IPS-20b (cell line): ENCODE data around the gene MAPKAP1.

Experiments used
- H3K27ac ChIP-seq: one replicate; pipeline ENCODE4 v1.5.1; 2013; ENCODE audit warnings: low read length
- H3K27me3 ChIP-seq: 2 replicates; pipeline ENCODE4 v1.6.1; 2013; ENCODE audit warnings: mild to moderate bottlenecking, low read length, inconsistent platforms; ENCODE audit not compliant: insufficient read depth
- H3K36me3 ChIP-seq: 2 replicates; pipeline ENCODE4 v1.6.1; 2013; ENCODE audit warnings: low read depth, mild to moderate bottlenecking, inconsistent platforms, low read length, moderate library complexity; ENCODE audit not compliant: insufficient read depth
- H3K4me1 ChIP-seq: 2 replicates; pipeline ENCODE4 v1.6.1; 2013; ENCODE audit warnings: mild to moderate bottlenecking, control low read depth, inconsistent platforms, low read length, moderate library complexity; ENCODE audit not compliant: insufficient read depth
- H3K4me3 ChIP-seq: 2 replicates; pipeline ENCODE4 v1.5.1; 2013; ENCODE audit warnings: mild to moderate bottlenecking, low read length, inconsistent platforms
- H3K9ac ChIP-seq: 2 replicates; pipeline ENCODE4 v1.6.1; 2013; ENCODE audit warnings: low read depth, mild to moderate bottlenecking, inconsistent platforms, low read length, moderate library complexity
- H3K9me3 ChIP-seq: 2 replicates; pipeline ENCODE4 v1.6.1; 2013; ENCODE audit warnings: mild to moderate bottlenecking, low read depth, low read length, inconsistent platforms; ENCODE audit not compliant: insufficient read depth

The MAPKAP1 gene

GRCh38 chr9:125637241-125637640 is 69.8 kb downstream of the MAPKAP1 start:
- no peaks in the 10 kb centered on the region for H3K9me3 ChIP-seq
- no peak overlapping the region for H3K4me3 ChIP-seq
- H3K27me3 ChIP-seq: no peaks in the 10 kb centered on the region
- no peak overlapping the region for H3K27ac ChIP-seq
- no peaks in the 10 kb centered on the region for H3K36me3 ChIP-seq
- H3K9ac ChIP-seq: no peak overlapping the region
- peaks cover 16% of the 10 kb centered on the region for H3K4me1 ChIP-seq

- Histone ChIP-seq H3K4me3 (no peak overlapping the region), H3K4me1 (peaks cover 16% of the 10 kb centered on the region), H3K27me3 (no peaks in the 10 kb centered on the region), H3K36me3 (no peaks in the 10 kb centered on the region), H3K9me3 (no peaks in the 10 kb centered on the region), H3K9ac (no peak overlapping the region), H3K27ac (no peak overlapping the region)
Observed at GRCh38 chr9:125635888-125636287, 71.1 kb downstream of the MAPKAP1 start.

DNA sequence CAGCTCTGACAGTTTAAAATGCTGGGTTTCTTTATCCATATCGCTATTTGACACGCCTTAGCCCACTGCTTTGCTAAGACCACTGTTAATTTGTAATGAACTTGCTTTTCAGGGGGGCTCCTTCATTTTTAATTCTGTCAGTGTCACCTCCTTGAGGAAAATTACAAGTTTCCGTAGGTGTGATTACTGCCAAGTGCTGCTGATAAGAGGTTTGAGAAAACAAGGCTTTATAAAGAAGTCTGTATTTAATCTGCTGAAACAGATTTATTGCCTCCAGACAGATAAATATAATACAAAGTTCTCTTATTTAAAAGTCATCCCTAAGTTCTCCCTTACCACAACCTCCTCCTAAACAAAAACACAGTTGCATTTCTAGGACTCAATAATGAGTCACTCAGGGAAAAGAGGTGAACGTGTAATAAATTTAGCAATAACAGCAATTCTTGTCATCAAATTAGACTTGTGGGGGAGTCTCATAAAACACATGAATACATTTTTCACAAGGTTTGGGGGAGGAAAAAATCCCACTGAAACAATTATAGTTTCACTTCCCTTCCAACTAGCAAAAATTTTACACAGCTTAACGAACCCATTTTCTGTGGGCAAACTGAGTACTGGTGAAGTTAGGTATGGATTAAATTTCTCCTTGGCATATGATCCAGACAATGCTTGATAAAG is 72.8 kb downstream of the MAPKAP1 start:
- Histone ChIP-seq H3K27ac (no peak overlapping the region), H3K4me3 (no peak overlapping the region), H3K9me3 (no peaks in the 10 kb centered on the region), H3K27me3 (no peaks in the 10 kb centered on the region), H3K36me3 (no peaks in the 10 kb centered on the region), H3K4me1 (peaks cover 16% of the 10 kb centered on the region), H3K9ac (no peak overlapping the region)

DNA sequence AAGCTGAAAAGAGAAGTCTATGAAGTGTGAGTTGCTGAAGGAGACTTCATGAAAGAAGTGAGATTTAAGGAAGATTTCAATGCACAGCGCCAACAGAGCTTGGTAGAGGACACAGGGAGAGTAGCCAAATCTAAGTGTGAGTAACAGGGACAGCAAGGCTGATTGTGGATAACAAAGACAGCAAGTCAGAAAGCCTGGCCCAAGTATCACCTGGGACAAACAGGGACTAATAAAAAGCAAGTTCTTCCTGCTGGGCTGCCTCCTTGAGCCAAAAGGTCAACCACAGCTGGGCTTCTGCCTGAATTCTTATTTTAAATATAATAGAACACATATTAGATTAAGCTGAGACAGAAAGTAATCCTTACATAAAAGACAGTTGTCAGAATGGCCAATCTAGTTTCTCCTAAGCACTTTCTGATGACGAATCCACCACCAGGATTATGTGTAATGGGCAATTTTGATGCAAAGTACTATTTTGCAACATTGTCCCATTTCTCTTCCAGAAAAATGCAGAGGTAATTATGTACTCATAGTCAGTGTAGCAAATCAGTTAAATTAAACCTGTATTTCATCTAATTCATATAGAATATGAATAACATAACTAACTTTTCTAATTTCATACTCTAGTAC is 73.8 kb downstream of the MAPKAP1 start:
- no peaks in the 10 kb centered on the region for H3K9me3 ChIP-seq
- no peak overlapping the region for H3K4me3 ChIP-seq
- peaks cover 16% of the 10 kb centered on the region for H3K4me1 ChIP-seq
- H3K36me3 ChIP-seq: no peaks in the 10 kb centered on the region
- H3K27me3 ChIP-seq: no peaks in the 10 kb centered on the region
- H3K27ac ChIP-seq: no peak overlapping the region
- no peak overlapping the region for H3K9ac ChIP-seq

- Histone ChIP-seq H3K9ac (no peak overlapping the region), H3K27ac (no peak overlapping the region), H3K27me3 (no peaks in the 10 kb centered on the region), H3K36me3 (no peaks in the 10 kb centered on the region), H3K9me3 (no peaks in the 10 kb centered on the region), H3K4me1 (peaks cover 16% of the 10 kb centered on the region), H3K4me3 (no peak overlapping the region)
Observed at GRCh38 chr9:125632321-125633115, 74.5 kb downstream of the MAPKAP1 start.

DNA sequence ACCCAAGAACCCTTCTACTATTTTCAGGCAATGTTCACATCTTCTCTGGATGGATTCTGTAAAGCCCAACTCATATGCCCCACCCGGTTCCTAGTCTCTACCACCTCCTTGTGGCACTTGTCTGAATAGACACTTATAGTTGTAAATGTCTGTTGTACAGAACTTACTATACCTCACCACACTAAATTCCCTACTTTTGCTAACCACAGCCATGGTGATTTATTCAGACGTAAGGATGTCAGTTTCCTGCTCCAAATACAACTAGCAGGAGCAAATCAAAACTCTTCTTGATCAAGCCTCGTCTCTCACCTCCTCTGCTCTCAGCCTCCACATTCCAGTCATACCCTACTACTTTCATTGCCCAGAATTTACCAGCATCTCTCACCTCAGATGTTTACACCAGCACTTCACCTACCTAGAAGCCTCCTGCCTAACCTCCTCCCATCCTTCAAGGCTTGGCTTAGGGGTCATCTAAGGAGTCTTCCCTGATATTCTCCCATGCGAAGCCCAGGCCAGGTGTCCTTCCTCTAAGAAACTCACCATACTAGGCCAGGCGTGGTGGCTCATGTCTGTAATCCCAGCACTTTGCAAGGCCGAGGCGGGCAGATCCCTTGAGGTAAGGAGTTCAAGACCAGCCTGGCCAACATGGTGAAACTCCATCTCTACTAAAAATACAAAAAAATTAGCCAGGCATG is 75.5 kb downstream of the MAPKAP1 start:
- H3K4me1 ChIP-seq: peaks cover 16% of the 10 kb centered on the region
- no peaks in the 10 kb centered on the region for H3K9me3 ChIP-seq
- no peak overlapping the region for H3K4me3 ChIP-seq
- no peak overlapping the region for H3K27ac ChIP-seq
- H3K27me3 ChIP-seq: no peaks in the 10 kb centered on the region
- no peaks in the 10 kb centered on the region for H3K36me3 ChIP-seq
- no peak overlapping the region for H3K9ac ChIP-seq

- H3K9ac ChIP-seq: no peak overlapping the region
- peaks cover 13% of the 10 kb centered on the region for H3K4me1 ChIP-seq
- H3K4me3 ChIP-seq: no peak overlapping the region
- no peaks in the 10 kb centered on the region for H3K36me3 ChIP-seq
- no peaks in the 10 kb centered on the region for H3K27me3 ChIP-seq
- no peaks in the 10 kb centered on the region for H3K9me3 ChIP-seq
- H3K27ac ChIP-seq: no peak overlapping the region
Observed at GRCh38 chr9:125630436-125630835, 76.6 kb downstream of the MAPKAP1 start.

GRCh38 chr9:125629446-125629845 is 77.6 kb downstream of the MAPKAP1 start:
- no peaks in the 10 kb centered on the region for H3K27me3 ChIP-seq
- no peaks in the 10 kb centered on the region for H3K9me3 ChIP-seq
- no peaks in the 10 kb centered on the region for H3K36me3 ChIP-seq
- H3K27ac ChIP-seq: no peak overlapping the region
- H3K9ac ChIP-seq: no peak overlapping the region
- H3K4me3 ChIP-seq: no peak overlapping the region
- H3K4me1 ChIP-seq: peaks cover 12% of the 10 kb centered on the region

DNA sequence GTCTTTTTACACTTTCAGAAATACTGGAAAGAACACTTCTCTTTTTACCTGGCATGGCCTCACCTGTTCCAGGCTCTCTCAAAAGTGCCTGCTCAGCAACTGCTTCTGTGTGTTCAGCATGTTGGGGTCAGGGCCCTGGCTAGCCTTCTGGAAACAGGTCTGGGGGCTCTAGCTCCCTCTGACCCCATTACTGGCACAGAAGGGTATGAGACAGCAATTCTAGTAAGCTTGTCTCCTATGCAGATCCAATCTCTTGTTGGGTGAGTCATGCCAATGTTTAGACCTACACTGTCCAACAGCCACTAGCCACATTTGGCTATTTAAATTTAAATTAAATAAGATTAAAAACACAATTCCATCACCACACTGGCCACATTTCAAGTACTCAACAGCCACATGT is 80.8 kb downstream of the MAPKAP1 start:
- no peak overlapping the region for H3K27ac ChIP-seq
- H3K4me3 ChIP-seq: no peak overlapping the region

GRCh38 chr9:125621170-125621569 is 85.8 kb downstream of the MAPKAP1 start:
- no peak overlapping the region for H3K4me3 ChIP-seq
- no peaks in the 10 kb centered on the region for H3K9me3 ChIP-seq
- H3K36me3 ChIP-seq: no peaks in the 10 kb centered on the region
- no peaks in the 10 kb centered on the region for H3K4me1 ChIP-seq
- H3K9ac ChIP-seq: no peak overlapping the region
- H3K27me3 ChIP-seq: no peaks in the 10 kb centered on the region
- H3K27ac ChIP-seq: no peak overlapping the region

More for the DNA sequence above, 80.8 kb downstream of the MAPKAP1 start:
- H3K9ac ChIP-seq: no peak overlapping the region
- H3K36me3 ChIP-seq: no peaks in the 10 kb centered on the region
- H3K4me1 ChIP-seq: no peaks in the 10 kb centered on the region
- H3K9me3 ChIP-seq: no peaks in the 10 kb centered on the region
- H3K27me3 ChIP-seq: no peaks in the 10 kb centered on the region

- Histone ChIP-seq H3K9me3 (no peaks in the 10 kb centered on the region), H3K36me3 (no peaks in the 10 kb centered on the region), H3K4me3 (no peak overlapping the region), H3K27ac (no peak overlapping the region), H3K4me1 (no peaks in the 10 kb centered on the region), H3K27me3 (no peaks in the 10 kb centered on the region), H3K9ac (no peak overlapping the region)
Observed at GRCh38 chr9:125620216-125620615, 86.8 kb downstream of the MAPKAP1 start.
